Heart left ventricle (tissue), 16 donors: ENCODE measurements around the gene ACSS3. TPM values are rescaled to one million over a fixed set of nuclear protein-coding genes. Genes with fewer than 3 reads are reported as not detected.

Experiments
- ATAC-seq, 4 donors: fragments of 200-7000 bp; cut with Tn5 transposase; one replicate each; pipeline ENCODE4 v1.9.1; 2020 to 2022; ENCODE audit warnings: moderate library complexity in 4 of 4, mild to moderate bottlenecking in 3 of 4, moderate number of reproducible peaks in 1 of 4
- DNase-seq, 5 donors: peaks; one replicate each; pipeline ENCODE4 v3.0.0-alpha.2; 2020
- H3K27ac ChIP-seq, 12 donors: fragments of 200-600 bp; sonication (generic) in 4 of 12; one replicate each; pipeline versions ENCODE4 v1.5.0 to v1.8.0; 2016 to 2022; ENCODE audit warnings: mild to moderate bottlenecking in 2 of 12
- H3K27me3 ChIP-seq, 9 donors: fragments of 200-600 bp; sonication (generic) in 2 of 9; one replicate each; pipeline versions ENCODE4 v1.5.1 to v1.8.0; 2016 to 2022; ENCODE audit warnings: mild to moderate bottlenecking in 3 of 9
- H3K36me3 ChIP-seq, 9 donors: fragments of 200-600 bp; sonication (generic) in 2 of 9; one replicate each; pipeline versions ENCODE4 v1.5.0 to v1.8.0; 2018 to 2022; ENCODE audit warnings: mild to moderate bottlenecking in 2 of 9
- H3K4me1 ChIP-seq, 12 donors: fragments of 200-600 bp; sonication (generic) in 4 of 12; one replicate each; pipeline versions ENCODE4 v1.5.0 to v1.8.0; 2016 to 2022; ENCODE audit warnings: mild to moderate bottlenecking in 3 of 12
- H3K4me3 ChIP-seq, 12 donors: fragments of 200-600 bp; sonication (generic) in 4 of 12; one replicate each; pipeline versions ENCODE4 v1.5.0 to v1.8.0; 2017 to 2022; ENCODE audit warnings: mild to moderate bottlenecking in 9 of 12, moderate library complexity in 4 of 12
- H3K9me3 ChIP-seq, 12 donors: fragments of 200-600 bp; sonication (generic) in 4 of 12; one replicate each; pipeline versions ENCODE4 v1.5.0 to v1.8.0; 2016 to 2022; ENCODE audit warnings: mild to moderate bottlenecking in 1 of 12
- CTCF ChIP-seq, 12 donors: fragments of 200-600 bp; sonication (generic) in 4 of 12; IDR thresholded peaks; one replicate each; pipeline versions ENCODE4 v1.5.0 to v1.8.0; 2018 to 2022; ENCODE audit warnings: antibody characterized with exemption in 12 of 12, mild to moderate bottlenecking in 5 of 12
- POLR2A ChIP-seq, 2 donors: fragments of 450-650 bp; IDR thresholded peaks; one replicate each; pipeline ENCODE4 v1.6.1; 2017; ENCODE audit warnings: antibody characterized with exemption in 2 of 2, mild to moderate bottlenecking in 2 of 2, moderate library complexity in 2 of 2
- WGBS, 4 donors: extraction: QIAGEN DNeasy Blood & Tissue Kit in 2 of 4; methylation state at CpG; one replicate each; pipeline versions ENCODE4 v1.1.5 to v1.1.7; 2013 to 2018; 5-methylcytosine and 5-hydroxymethylcytosine counted together
- intact Hi-C, 10 donors: fragments of 100-400 bp; cut with DNase I; formaldehyde crosslinking; loops; one replicate each; pipeline versions ENCODE4 v1.11.1 to v1.14.2; 2022
- polyA plus RNA-seq, 2 donors: library from polyadenylated mRNA; stranded (reverse); fragments of 200-250 nt; gene quantifications; one replicate each; pipeline ENCODE4 v1.2.3, GENCODE V29; 2013
- total RNA-seq, 9 donors: library from RNA; depleted of rRNA in 2 of 9; stranded (reverse); fragments of >200 nt in 2 of 9; fragmentation: NEBNext Ultra II Directional in 3 of 9; extraction: Animal tissue kit (Norgen Biotek cat#: 25700) in 3 of 9; gene quantifications; one replicate each; pipeline versions ENCODE4 v1.1.0 to v1.2.4, GENCODE V29; 2016 to 2023
- donor health status: ischemic (EF 13 %, LVEDD 7.1; RV severe dilation, severe dysfunction).
- donor health status: healthy with polysubstance abuse.
- donor health status: DM: no; HTN: yes; CAD: no.
- donor health status: DM: no; HTN: no; CAD: no.
- donor health status: ischemic (EF 25% LVEDD 6.9; RV normal size, moderate dysfunction).
- donor health status: ischemic (EF 25% LVEDD 5.7; RV mildly dilated, moderate dysfunction).
- donor health status: healthy.
- donor health status: DM: yes; HTN: yes; CAD: no.
- donor health status: ischemic (EF 35%, LVEDD 5.7; RV mildly dilated, moderate dysfunction).
- donor health status: nonischemic (EF 11% LVEDD 7.7; RV severe dilation, severe dysfunction).
- donor health status: DM: yes; HTN: yes; CAD: no.
- donor health status: PGD.
- donor health status: ischemic (EF 29% LVEDD 5.4; RV normal size, mild dysfunction).
- donor health status: nonischemic (EF 23%, LVEDD 6.1; RV moderate dilation, normal function).

The ACSS3 gene
- total and polyA plus RNA-seq, 11 donors = 8.6 to 36.0 (median 27.5) TPM

- 64 to 73% (median 72%) methylated on average over 12 of the region's 12 CpGs for WGBS, 4 donors
- peaks cover 0 to 3% (median 0%) of the 10 kb centered on the region in 12 donors for H3K4me1 ChIP-seq
- no peak overlapping the region for H3K27ac ChIP-seq
- DNase-seq (no peak), ATAC-seq (no peak)
- TF ChIP-seq CTCF (IDR thresholded peaks at IDR 0.05) (no peak), POLR2A (IDR thresholded peaks at IDR 0.05) (no peak)
- H3K9me3 ChIP-seq = no peaks in the 10 kb centered on the region
- intact Hi-C loops = no loop called here
- no peaks in the 10 kb centered on the region for H3K27me3 ChIP-seq
- no peak overlapping the region for H3K4me3 ChIP-seq
- no peaks in the 10 kb centered on the region for H3K36me3 ChIP-seq
Observed at GRCh38 chr12:81294325-81295190, 216.7 kb downstream of the ACSS3 start.

GRCh38 chr12:81295251-81295650 is 217.4 kb downstream of the ACSS3 start:
- TF ChIP-seq POLR2A (IDR thresholded peaks at IDR 0.05) (no peak), CTCF (IDR thresholded peaks at IDR 0.05) (no peak)
- Histone ChIP-seq H3K36me3 (no peaks in the 10 kb centered on the region), H3K27ac (no peak overlapping the region), H3K4me1 (peaks cover 0 to 3% (median 0%) of the 10 kb centered on the region in 12 donors), H3K27me3 (no peaks in the 10 kb centered on the region), H3K9me3 (no peaks in the 10 kb centered on the region), H3K4me3 (no peak overlapping the region)
- intact Hi-C loops = no loop called here
- ATAC-seq = no peak
- 78 to 82% (median 79%) methylated on average over 3 of the region's 3 CpGs for WGBS, 4 donors
- no peak for DNase-seq

GRCh38 chr12:81296556-81297305 is 218.9 kb downstream of the ACSS3 start:
- no peak for DNase-seq
- Histone ChIP-seq H3K4me1 (peaks cover 0 to 3% (median 0%) of the 10 kb centered on the region in 12 donors), H3K27me3 (no peaks in the 10 kb centered on the region), H3K36me3 (no peaks in the 10 kb centered on the region), H3K9me3 (no peaks in the 10 kb centered on the region), H3K27ac (no peak overlapping the region), H3K4me3 (no peak overlapping the region)
- WGBS, 4 donors = 62 to 72% (median 69%) methylated on average over 2 of the region's 2 CpGs
- intact Hi-C loops = no loop called here
- TF ChIP-seq CTCF (IDR thresholded peaks at IDR 0.05) (no peak), POLR2A (IDR thresholded peaks at IDR 0.05) (no peak)
- ATAC-seq = no peak

GRCh38 chr12:81297601-81298000 is 219.7 kb downstream of the ACSS3 start:
- Histone ChIP-seq H3K4me1 (peaks cover 0 to 3% (median 0%) of the 10 kb centered on the region in 12 donors), H3K27me3 (no peaks in the 10 kb centered on the region), H3K4me3 (no peak overlapping the region), H3K27ac (no peak overlapping the region), H3K9me3 (no peaks in the 10 kb centered on the region), H3K36me3 (no peaks in the 10 kb centered on the region)
- no peak for TF ChIP-seq CTCF (IDR thresholded peaks at IDR 0.05)
- TF ChIP-seq POLR2A (IDR thresholded peaks at IDR 0.05) = no peak
- 51 to 60% (median 54%) methylated on average over 3 of the region's 3 CpGs for WGBS, 4 donors
- DNase-seq (no peak), ATAC-seq (no peak)
- intact Hi-C loops = no loop called here
